GM21515 (cell line): ENCODE data around the gene RNF186.
"Not testable (repeated sequence)": the region's sequence is repeated elsewhere in the genome, so short reads cannot be mapped to it uniquely, and the experiment has no call there.

Experiments
- ATAC-seq: cut with Tn5 transposase; IDR thresholded peaks from one replicate; pipeline ENCODE4 v1.9.1; 2021; ENCODE audit not compliant: unreplicated experiment

The RNF186 gene

GRCh38 chr1:19825298-19825697, 10.2 kb upstream of the RNF186 start:
- no peak for ATAC-seq

DNA sequence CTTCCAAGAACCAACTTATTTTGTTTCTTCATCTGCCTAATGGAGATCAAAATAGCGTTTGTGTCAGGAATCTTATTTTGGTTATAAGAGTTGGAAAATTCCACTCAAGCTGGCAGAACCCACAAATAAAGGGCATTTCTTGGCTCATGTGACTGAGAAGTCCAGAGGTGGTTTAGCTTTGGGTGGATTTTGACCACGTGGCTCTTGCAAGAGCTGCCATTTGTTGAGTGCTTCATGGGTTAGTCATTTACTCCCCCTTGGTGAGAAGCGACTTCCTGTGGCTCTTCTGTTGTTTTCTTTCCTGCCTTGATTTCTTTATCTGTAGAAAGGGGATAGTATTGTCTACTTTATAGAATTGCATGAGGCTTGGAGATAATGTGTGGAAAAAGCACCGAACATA, 9.5 kb upstream of the RNF186 start:
- ATAC-seq: no peak

DNA sequence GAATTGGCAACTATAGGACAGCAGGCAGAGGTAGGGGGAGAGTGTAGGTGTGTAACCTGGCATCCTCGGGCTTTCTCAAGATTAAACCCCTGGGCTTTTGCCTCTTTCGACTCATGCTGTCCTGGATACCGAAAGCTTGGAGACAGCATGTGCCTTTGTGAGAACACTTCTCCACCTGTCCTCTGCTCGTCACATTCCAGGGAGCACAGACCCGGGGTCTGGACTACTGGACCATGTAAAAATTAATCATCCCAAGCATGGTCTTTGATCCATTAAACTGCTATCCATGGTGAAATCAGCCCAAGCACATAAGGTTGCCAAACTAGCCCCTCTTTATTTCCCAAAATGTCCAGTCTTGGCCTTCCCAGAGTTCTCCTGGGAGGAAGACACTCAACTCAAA, 9.0 kb upstream of the RNF186 start:
- no peak for ATAC-seq

DNA sequence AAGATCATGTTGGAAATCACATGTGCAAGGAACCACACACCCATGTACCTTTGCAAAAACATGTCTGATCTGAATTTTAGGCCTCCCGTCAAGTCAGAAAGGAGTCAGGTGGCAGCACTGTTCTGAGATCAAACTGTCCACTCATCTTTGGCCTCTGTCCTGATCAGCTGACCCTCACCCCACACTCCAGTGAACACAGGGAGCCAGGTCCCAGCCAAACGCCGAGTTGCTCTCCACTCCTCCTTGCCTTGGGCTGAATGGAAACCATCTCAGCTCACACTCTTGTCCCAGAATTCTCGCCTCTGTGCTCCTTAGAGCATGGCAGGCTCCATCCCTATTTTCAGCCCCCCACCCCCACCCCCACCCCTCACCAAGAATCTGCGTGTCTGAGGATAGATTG, 4.6 kb upstream of the RNF186 start:
- no peak for ATAC-seq

- ATAC-seq: no peak
These were observed 3.2 kb upstream of the RNF186 start for GRCh38 chr1:19818324-19818723.

DNA sequence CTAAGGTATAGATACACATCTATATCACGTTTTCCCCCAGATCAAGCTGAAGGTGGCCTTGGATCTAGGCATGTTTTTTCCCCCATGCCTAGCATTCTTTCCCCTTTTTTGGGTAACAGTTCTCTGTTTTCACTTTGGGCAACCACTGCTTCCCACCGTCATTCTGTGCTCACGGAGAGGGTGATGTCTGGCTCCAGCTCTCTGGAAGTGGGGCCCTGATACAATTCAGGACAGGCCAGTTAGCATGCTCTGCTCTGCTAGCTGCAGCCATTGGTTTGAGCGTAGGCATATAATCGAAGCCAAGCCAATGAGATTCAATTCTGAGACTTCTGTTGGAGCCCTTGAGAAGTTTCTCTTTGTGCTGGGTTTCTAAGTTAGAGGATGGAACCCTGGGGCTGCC, 2.1 kb upstream of the RNF186 start:
- no peak for ATAC-seq

DNA sequence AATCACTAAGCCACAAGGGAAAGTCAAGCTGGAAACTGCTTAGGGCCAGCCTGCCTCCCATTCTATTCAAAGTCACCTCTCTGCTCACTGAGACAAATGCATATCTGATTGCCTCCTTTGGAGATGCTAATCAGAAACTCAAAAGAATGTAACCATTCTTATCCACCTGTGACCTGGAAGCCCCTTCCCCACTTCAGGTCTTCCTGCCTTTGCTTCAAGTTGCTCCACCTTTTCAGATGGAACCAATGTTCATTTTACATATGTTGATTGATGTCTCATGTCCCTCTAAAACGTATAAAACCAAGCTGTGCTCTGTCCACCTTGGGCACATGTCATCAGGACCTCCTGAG, 1.6 kb upstream of the RNF186 start:
- not testable (repeated sequence) for ATAC-seq

GRCh38 chr1:19815801-19816736, 986 bp upstream of the RNF186 start:
- no peak for ATAC-seq

- no peak for ATAC-seq
These were observed 830 bp downstream of the RNF186 start for GRCh38 chr1:19814244-19814661.

DNA sequence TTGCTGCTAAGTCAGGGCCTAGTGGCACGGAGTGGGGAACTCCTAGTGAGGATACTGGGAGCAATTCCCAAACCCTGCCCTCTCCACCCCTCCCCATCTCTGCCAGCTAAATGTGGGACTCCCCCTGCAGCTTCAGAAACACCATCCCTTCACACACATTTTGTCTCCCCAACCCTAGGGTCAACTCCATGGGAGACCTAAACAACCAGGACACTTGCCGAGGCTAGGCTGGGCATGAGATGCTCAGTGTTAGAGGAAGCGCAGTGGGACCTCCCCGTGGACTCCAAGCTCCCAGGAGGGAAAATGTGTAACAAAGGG, 1.5 kb downstream of the RNF186 start:
- no peak for ATAC-seq

GRCh38 chr1:19812875-19813642, 2.0 kb downstream of the RNF186 start:
- no peak for ATAC-seq

GRCh38 chr1:19811206-19811851, 3.8 kb downstream of the RNF186 start:
- no peak for ATAC-seq

DNA sequence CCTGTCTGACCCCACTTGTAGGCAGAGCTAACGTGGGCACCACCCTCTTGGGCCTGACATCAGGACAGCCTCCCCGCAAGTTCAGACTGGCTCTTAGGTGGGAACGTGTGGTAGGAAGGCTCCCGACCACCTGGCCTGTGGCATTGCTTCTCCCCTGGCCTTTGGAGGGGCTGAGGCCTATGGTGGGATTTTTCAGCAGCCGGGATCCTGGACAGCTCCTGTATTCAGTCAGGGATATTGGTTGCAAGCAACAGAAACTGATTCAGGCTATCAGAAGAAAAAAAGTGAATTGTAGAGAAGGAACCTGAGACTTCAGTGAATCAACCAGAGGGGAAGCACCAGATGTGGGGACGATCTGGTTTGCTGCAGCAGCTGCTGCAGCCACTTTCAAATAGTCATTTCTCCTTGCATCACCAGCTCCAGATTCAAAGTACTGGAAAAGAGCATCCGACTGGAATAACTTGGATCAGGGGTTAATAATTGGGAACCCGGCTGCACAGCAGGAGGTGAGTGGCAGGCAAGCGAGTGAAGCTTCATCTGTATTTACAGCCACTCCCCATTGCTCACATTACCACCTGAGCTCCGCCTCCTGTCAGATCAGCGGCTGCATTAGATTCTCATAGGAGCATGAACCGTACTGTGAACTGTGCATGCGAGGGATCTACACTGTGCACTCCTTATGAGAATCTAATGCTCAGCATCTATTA, 5.9 kb downstream of the RNF186 start:
- no peak for ATAC-seq

GRCh38 chr1:19808351-19808750, 6.7 kb downstream of the RNF186 start:
- no peak for ATAC-seq

GRCh38 chr1:19804831-19805251, 10.2 kb downstream of the RNF186 start:
- no peak for ATAC-seq

- ATAC-seq: no peak
These were observed 12.8 kb downstream of the RNF186 start for GRCh38 chr1:19802269-19802668.

DNA sequence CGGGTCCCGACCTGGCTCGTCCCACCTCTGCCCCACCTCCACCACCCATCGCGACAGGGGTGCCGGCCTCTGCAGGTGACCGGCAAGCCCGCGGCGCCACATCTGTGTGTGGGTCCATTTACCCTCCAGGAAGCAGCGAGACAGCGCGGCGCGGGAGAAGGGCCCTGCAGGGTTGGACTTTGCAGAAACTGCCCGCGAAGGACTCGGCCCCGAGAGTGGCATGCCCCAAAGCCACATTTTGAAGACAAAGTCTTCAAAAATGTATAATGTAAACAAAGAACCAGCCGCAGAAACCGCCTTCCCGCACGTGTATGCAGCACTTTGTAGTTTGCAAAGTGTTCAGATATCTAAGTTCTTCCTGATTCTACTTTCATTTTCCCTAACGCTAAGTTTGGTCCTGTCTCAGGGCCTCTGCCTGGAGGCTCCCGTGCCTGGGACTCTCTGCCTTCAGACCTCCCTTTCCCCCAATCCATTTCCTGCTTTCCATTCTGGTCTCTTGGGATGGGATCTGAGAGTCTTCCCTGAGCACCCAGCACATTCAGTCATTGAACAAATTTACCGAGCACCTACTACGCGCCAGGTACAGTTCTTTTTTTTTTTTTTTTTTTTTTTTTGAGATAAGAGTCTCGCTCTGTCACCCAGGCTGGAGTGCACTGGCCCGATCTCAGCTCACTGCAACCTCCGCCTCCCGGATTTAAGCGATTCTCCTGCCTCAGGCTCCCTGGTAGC, 14.8 kb downstream of the RNF186 start:
- ATAC-seq: peak; percentile 41

- peak; percentile 57 for ATAC-seq
These were observed 15.6 kb downstream of the RNF186 start, which contains the start of gene TMCO4 for GRCh38 chr1:19799230-19800075. TMCO4 (minus strand) TSS chr1:19799916; CDS start chr1:19780758, 19,158 bp downstream.

GRCh38 chr1:19798486-19799229, 16.4 kb downstream of the RNF186 start:
- no peak for ATAC-seq
